ENCODE data around the gene ZCCHC18.

Gene ZCCHC18

DNA sequence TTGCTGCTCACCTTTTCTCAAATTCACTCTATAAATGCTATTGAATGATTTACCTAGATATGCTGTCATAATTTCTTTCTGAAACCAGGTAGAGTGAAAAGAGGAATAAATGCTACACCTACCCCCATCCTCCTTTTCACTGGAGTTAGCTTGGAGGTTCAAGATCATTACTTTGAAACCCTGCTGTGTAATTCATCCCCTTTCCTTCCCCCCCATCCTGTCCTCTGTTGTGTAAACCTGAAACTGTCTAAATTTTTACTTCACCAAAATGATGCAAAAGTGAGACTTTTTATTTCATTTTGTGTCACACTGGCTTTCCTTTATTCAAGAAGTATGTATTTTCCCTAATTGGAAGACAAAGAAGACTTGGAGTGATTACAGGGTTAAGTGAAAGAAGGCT is 5.4 kb downstream of the ZCCHC18 start:
- H3K27ac ChIP-seq: no peak overlapping the region
- TF ChIP-seq CTCF (conservative IDR thresholded peaks at IDR 0.05): no peak

DNA sequence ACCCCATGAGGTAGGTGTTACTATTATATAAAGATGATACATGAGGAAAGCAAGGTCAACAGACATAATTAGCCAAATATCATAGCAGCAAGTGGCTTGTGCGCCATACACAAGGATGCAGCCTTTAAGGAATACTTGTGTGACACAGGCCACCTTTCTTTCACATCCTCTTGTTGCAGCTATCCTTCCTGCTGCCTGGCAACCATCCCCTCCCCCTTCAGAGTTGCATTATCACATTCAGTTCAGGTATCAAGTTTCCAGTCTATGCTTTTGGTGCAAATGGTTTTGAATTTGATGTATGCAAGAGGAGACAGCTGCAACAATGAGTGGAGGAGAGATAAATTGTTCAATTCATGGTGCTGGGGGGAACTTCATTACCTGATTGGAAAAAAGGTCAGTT is 6.4 kb downstream of the ZCCHC18 start:
- no peak overlapping the region for H3K27ac ChIP-seq
- no peak for TF ChIP-seq CTCF (conservative IDR thresholded peaks at IDR 0.05)

DNA sequence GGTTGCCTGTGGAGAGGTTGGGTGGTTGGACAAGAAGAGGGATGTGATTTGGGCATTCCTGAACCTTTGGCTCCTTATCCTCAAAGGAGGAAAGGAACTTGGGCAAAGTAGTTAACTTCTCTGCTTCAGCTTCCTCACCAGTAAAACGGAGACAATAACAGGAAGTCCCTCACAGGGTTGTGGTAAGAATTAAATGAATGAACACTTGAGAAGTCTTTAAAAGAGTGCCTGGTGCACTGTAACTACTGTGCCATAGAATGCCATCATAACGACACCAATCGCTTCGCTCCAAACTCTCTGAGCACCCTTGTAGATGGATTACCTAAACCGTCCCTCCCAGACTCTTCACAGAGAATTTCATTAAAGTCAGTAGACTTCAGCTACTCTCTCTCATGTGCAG is 10.5 kb downstream of the ZCCHC18 start:
- H3K27ac ChIP-seq: no peak overlapping the region
- TF ChIP-seq CTCF (conservative IDR thresholded peaks at IDR 0.05): no peak

DNA sequence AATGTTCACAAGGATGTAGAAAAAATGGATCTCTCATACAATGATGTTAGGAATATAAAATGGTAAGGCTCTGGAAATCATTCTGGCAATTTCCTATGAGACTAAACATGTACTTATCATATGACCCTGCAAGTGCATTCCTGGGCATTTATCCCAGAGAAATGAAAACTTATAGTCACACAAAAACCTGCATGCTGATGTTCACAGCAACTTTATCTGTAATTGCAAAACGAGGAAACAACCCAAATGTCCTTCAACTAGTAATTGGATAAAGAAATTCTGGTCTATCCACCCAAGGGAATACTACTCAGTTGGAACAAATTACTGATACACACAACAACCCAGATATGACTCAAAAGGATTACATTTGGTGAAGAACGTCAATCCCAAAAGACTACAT is 14.5 kb downstream of the ZCCHC18 start:
- TF ChIP-seq CTCF (conservative IDR thresholded peaks at IDR 0.05): no peak
- H3K27ac ChIP-seq: no peak overlapping the region

DNA sequence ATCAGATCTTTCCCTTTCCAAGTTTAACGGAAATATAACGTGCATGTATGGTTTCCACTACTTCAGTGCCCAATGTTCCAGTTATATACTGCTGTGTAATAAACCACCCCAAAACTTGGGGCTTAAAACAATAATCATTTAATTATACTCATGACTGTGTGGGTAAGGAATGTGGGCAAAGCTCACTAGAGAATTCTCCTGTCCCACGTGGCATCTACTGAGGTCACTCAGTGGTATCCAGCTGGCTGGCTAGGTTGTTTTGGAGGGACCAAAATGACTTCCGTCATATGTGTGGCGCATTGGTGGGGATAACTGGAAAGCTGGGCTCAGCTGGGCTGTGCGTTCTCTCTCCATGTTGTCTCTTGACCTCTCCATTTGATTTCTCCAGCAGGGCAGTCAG is 18.5 kb downstream of the ZCCHC18 start:
- no peak for TF ChIP-seq CTCF (conservative IDR thresholded peaks at IDR 0.05)
- H3K27ac ChIP-seq: no peak overlapping the region

DNA sequence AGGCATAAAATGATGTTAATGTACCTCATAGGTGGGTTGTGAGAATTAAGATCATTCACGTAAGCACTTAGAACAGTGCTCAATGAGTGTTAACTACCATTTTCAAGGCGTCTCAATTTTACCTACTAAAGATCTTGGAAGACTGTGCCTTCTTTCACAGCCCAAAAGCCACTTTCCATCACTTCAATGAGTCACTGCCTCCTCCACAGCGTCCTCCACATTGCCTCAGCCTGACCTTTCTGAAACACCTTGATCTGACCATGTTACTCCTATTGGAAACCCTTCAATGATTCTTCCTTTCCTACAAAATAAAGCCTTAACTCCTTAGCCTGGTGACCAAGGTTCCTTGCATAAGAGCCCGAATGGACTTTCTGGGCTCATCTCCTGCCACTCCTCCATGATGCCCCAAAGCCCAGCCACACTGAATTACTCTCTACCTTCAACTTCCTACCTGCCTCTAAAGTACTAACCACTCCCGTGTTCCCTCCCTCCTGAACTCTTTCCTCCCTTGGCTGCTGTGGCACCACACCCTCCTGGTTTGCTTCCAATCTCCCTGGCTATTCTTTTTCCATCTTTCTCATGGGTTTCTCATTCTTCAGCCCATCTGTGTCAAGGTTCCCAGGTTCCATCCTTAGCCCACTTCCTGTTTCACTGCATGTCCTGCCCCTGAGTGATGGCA is 22.4 kb downstream of the ZCCHC18 start:
- no peak overlapping the region for H3K27ac ChIP-seq
- no peak for TF ChIP-seq CTCF (conservative IDR thresholded peaks at IDR 0.05)

DNA sequence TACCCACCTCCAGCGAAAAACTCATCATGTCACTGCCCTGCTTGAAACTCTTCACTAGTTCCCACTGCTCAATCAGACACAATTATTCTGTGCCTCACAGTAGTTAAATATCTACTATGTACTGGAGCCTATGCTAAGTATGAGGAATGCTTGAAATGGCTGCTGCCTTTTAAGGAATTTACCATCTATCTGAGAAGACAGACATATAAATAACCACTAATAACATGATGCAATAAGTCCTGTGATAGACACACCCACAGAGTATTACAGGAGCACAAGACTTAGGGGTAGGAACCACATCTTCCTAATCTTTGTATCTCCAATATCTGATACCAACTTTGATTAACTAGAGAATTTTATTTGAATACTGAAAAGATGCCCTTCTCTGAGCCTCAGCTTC is 23.4 kb downstream of the ZCCHC18 start:
- TF ChIP-seq CTCF (conservative IDR thresholded peaks at IDR 0.05): no peak

More for the DNA sequence above, 23.4 kb downstream of the ZCCHC18 start:
- H3K27ac ChIP-seq: no peak overlapping the region
